D721Med (cell line): Measurements from ENCODE around the gene BRINP3.

ENCODE experiments used
- DNase-seq: peaks from one replicate; pipeline ENCODE4 v3.0.0; 2011; ENCODE audit warnings: low spot score; ENCODE audit not compliant: insufficient read length
- FAIRE-seq: peaks from 2 replicates; lab custom pipeline; 2011; peaks lifted over from hg19 to GRCh38; lab: Jason Lieb, UNC
- CTCF ChIP-seq: IDR thresholded peaks from 2 replicates; pipeline ENCODE4 v1.5.1; 2012; ENCODE audit warnings: mild to moderate bottlenecking, control low read depth; ENCODE audit not compliant: insufficient read depth; ENCODE audit errors: missing control alignments

BRINP3 gene

GRCh38 chr1:190192627-190193026, 285.0 kb downstream of the BRINP3 start:
- FAIRE-seq (no peak), DNase-seq (no peak)
- TF ChIP-seq CTCF = no peak

DNA sequence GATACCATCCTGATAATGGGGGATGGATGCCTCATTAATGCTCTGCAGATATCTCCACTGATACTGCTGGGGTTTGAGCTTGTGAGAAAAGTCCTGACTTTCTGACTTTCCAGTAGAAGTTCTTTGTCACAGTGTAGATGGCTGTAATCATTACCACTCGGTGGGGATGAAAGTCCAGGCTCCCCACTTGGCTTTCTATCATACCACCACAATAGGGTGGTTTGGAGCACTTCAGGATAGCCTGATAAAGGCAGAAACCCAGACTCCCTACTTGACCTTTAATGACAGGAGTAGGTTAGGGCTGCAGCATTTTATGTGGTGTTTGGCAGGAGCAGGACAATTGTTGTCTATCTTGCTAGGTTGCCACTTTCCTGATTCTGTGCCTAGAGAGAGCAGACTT, 294.1 kb downstream of the BRINP3 start:
- FAIRE-seq = no peak

GRCh38 chr1:190179817-190180216, 297.8 kb downstream of the BRINP3 start:
- peak; percentile 84 for FAIRE-seq
- TF ChIP-seq CTCF = no peak
- DNase-seq = no peak

More for the DNA sequence above, 294.1 kb downstream of the BRINP3 start:
- TF ChIP-seq CTCF = no peak
- DNase-seq = no peak

DNA sequence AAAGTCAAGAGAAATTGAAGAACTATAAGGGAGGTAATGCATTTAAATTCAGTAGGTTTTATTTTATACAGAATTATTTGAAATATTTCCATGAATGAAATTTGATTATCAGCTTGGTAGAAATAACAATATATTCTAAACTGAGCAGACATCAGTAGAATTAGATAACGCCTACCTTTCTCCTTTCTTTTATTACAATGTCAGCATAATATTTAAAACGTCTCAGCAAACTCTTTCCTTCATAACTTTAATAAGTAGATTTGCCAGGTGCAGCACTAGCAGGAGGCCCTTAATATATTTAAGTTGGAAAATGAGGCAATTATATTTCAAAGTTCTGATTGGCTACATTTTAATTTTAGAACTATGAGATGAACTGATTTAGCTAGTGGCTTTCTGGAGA, 298.8 kb downstream of the BRINP3 start:
- TF ChIP-seq CTCF = no peak
- DNase-seq (no peak), FAIRE-seq (no peak)

DNA sequence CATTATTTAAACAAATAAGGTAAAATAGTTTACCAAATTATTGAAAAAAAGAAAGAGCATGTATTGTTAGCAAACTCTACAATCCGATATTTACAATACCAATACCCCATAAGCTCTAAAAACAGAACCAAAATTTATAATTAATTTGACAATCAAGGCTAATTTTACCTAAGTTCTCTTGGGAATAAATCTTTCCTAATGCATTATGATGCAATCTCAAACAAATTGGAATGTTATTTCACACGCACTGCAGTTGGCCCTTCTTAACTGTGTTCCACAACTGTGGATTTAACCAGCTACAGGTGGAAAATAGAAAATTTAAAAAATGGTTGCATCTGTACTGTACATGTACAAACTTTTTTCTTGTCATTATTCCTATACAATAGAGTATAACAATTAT, 300.1 kb downstream of the BRINP3 start:
- DNase-seq (no peak), FAIRE-seq (peak; percentile 53)
- no peak for TF ChIP-seq CTCF

DNA sequence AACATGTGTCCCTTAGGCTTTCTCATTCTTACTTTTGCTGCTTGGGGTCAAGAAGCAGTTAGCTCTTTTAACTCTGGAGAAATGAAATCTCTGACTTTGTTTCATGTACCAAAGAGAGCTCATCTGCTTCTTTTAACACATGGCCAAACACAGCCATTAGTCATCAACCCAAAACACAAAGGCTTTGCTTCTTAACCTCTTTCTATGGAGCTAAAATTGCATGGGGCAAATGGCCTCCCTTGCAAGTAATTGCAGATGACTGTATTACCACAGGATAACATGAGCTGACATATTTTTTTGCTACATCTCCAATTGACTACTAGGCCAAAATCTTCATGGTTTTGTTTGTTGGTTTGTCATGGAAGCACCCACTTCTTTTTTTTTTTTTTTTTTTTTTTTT, 300.9 kb downstream of the BRINP3 start:
- DNase-seq (no peak), FAIRE-seq (peak; percentile 81)
- TF ChIP-seq CTCF = no peak

DNA sequence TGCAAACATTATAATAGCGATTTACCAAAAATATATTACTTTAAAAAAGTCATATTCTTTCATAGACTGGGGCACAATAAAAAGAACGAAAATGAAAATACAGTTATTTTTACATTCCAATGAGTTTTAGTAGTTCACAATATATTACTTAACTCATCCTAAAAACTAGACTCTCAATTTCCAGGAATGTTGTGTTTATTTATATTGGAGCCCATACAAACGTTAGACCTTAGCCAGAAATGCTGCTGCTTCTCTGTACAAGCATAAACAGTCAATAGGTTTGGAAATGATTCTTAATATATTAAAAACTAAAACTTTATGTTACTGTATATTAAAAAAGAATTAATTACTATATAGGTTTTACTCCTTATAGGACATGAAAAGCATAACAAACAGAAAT, 302.3 kb downstream of the BRINP3 start:
- TF ChIP-seq CTCF = no peak
- FAIRE-seq = no peak
- no peak for DNase-seq
